ENCODE measurements around the gene DMRTC2. TPM values are rescaled to one million over a fixed set of nuclear protein-coding genes. Genes with fewer than 3 reads are reported as not detected.

Gene DMRTC2
- polyA plus RNA-seq, 1 donor from 2014 or later: not detected

- Histone ChIP-seq H3K9me3 (ENCODE audit: low read length) (no peaks in the 10 kb centered on the region), H3K27ac (ENCODE audit: low read length) (no peak overlapping the region), H3K4me2 (ENCODE audit: low read length) (no peak overlapping the region)
Measured at GRCh38 chr19:41801031-41801430, 43.8 kb upstream of the DMRTC2 start.

GRCh38 chr19:41801792-41802211, 43.0 kb upstream of the DMRTC2 start:
- Histone ChIP-seq H2AFZ (ENCODE audit: low read depth, low read length) (no peak overlapping the region), H3F3A (ENCODE audit: insufficient read depth, low read length, poor library complexity, severe bottlenecking) (no peaks in the 10 kb centered on the region), H3K79me2 (replicated peaks; ENCODE audit: insufficient read depth, low read length) (no peaks in the 10 kb centered on the region), H3K4me2 (ENCODE audit: low read length) (no peak overlapping the region), H3K9me3 (ENCODE audit: low read length) (no peaks in the 10 kb centered on the region), H3K27ac (ENCODE audit: low read length) (no peak overlapping the region), H4K20me1 (ENCODE audit: insufficient read depth) (no peaks in the 10 kb centered on the region), H3K9ac (ENCODE audit: low read length) (no peak overlapping the region), H3K27me3 (ENCODE audit: insufficient read depth, low read depth, low read length) (no peaks in the 10 kb centered on the region), H3K9me2 (ENCODE audit: insufficient read depth, low read length) (no peaks in the 10 kb centered on the region), H3K4me3 (ENCODE audit: low read length) (no peak overlapping the region), H3K36me3 (ENCODE audit: insufficient read depth, low read length) (no peaks in the 10 kb centered on the region)
- TF ChIP-seq EP300 (conservative IDR thresholded peaks at IDR 0.05; ENCODE audit: poor library complexity, severe bottlenecking): no peak

More at GRCh38 chr19:41801031-41801430, 43.8 kb upstream of the DMRTC2 start:
- H3K9ac ChIP-seq (ENCODE audit: low read length): no peak overlapping the region
- H4K20me1 ChIP-seq (ENCODE audit: insufficient read depth): no peaks in the 10 kb centered on the region
- H3K27me3 ChIP-seq (ENCODE audit: insufficient read depth, low read depth, low read length): no peaks in the 10 kb centered on the region
- H3K4me3 ChIP-seq (ENCODE audit: low read length): no peak overlapping the region
- no peak overlapping the region for H2AFZ ChIP-seq (ENCODE audit: low read depth, low read length)
- no peaks in the 10 kb centered on the region for H3K36me3 ChIP-seq (ENCODE audit: insufficient read depth, low read length)
- H3K9me2 ChIP-seq (ENCODE audit: insufficient read depth, low read length): no peaks in the 10 kb centered on the region
- H3F3A ChIP-seq (ENCODE audit: insufficient read depth, low read length, poor library complexity, severe bottlenecking): no peaks in the 10 kb centered on the region
- no peaks in the 10 kb centered on the region for H3K79me2 ChIP-seq (replicated peaks; ENCODE audit: insufficient read depth, low read length)
- TF ChIP-seq EZH2 (IDR thresholded peaks at IDR 0.05; ENCODE audit: borderline replicate concordance, insufficient read depth, low read length, poor library complexity, severe bottlenecking) (no peak), TAF1 (IDR thresholded peaks at IDR 0.05; ENCODE audit: low read depth) (no peak), RAD21 (conservative IDR thresholded peaks at IDR 0.05) (no peak), REST (IDR thresholded peaks at IDR 0.05; ENCODE audit: borderline replicate concordance) (no peak), EP300 (conservative IDR thresholded peaks at IDR 0.05; ENCODE audit: poor library complexity, severe bottlenecking) (no peak), POLR2AphosphoS5 (IDR thresholded peaks at IDR 0.05) (no peak), MXI1 (conservative IDR thresholded peaks at IDR 0.05; ENCODE audit: poor library complexity, severe bottlenecking) (no peak), SMC3 (conservative IDR thresholded peaks at IDR 0.05; ENCODE audit: poor library complexity) (no peak), CTCF (IDR thresholded peaks at IDR 0.05; ENCODE audit: poor library complexity, severe bottlenecking) (no peak)

GRCh38 chr19:41802770-41803169, 42.1 kb upstream of the DMRTC2 start:
- H3K4me2 ChIP-seq (ENCODE audit: low read length): no peak overlapping the region
- no peaks in the 10 kb centered on the region for H3F3A ChIP-seq (ENCODE audit: insufficient read depth, low read length, poor library complexity, severe bottlenecking)
- no peaks in the 10 kb centered on the region for H3K9me2 ChIP-seq (ENCODE audit: insufficient read depth, low read length)
- H3K27ac ChIP-seq (ENCODE audit: low read length): no peak overlapping the region
- H3K36me3 ChIP-seq (ENCODE audit: insufficient read depth, low read length): no peaks in the 10 kb centered on the region
- H3K9me3 ChIP-seq (ENCODE audit: low read length): no peaks in the 10 kb centered on the region
- no peaks in the 10 kb centered on the region for H3K79me2 ChIP-seq (replicated peaks; ENCODE audit: insufficient read depth, low read length)
- no peak overlapping the region for H2AFZ ChIP-seq (ENCODE audit: low read depth, low read length)
- no peaks in the 10 kb centered on the region for H3K27me3 ChIP-seq (ENCODE audit: insufficient read depth, low read depth, low read length)
- no peak overlapping the region for H3K9ac ChIP-seq (ENCODE audit: low read length)
- no peak overlapping the region for H3K4me3 ChIP-seq (ENCODE audit: low read length)
- TF ChIP-seq REST (IDR thresholded peaks at IDR 0.05; ENCODE audit: borderline replicate concordance) (no peak), POLR2AphosphoS5 (IDR thresholded peaks at IDR 0.05) (no peak), EZH2 (IDR thresholded peaks at IDR 0.05; ENCODE audit: borderline replicate concordance, insufficient read depth, low read length, poor library complexity, severe bottlenecking) (no peak), SMC3 (conservative IDR thresholded peaks at IDR 0.05; ENCODE audit: poor library complexity) (no peak), RAD21 (conservative IDR thresholded peaks at IDR 0.05) (no peak), EP300 (conservative IDR thresholded peaks at IDR 0.05; ENCODE audit: poor library complexity, severe bottlenecking) (no peak), MXI1 (conservative IDR thresholded peaks at IDR 0.05; ENCODE audit: poor library complexity, severe bottlenecking) (no peak), CTCF (IDR thresholded peaks at IDR 0.05; ENCODE audit: poor library complexity, severe bottlenecking) (no peak), TAF1 (IDR thresholded peaks at IDR 0.05; ENCODE audit: low read depth) (no peak)
- no peaks in the 10 kb centered on the region for H4K20me1 ChIP-seq (ENCODE audit: insufficient read depth)

Data from neural cell (in vitro differentiated cells).